ENCODE data around the gene SSBP2. TPM values are rescaled to one million over a fixed set of nuclear protein-coding genes. Genes with fewer than 3 reads are reported as not detected.

The SSBP2 gene
- total RNA-seq, 1 donor from 2014 or later = 47.9 TPM

- no peak for TF ChIP-seq CTCF (IDR thresholded peaks at IDR 0.05)
- Mint-ChIP-seq H3K4me1 (ENCODE audit: low read depth) (peaks cover 36% of the 10 kb centered on the region), H3K9me3 (ENCODE audit: low read depth) (no peaks in the 10 kb centered on the region), H3K27me3 (ENCODE audit: low read depth) (no peaks in the 10 kb centered on the region), H3K27ac (ENCODE audit: unreplicated experiment) (no peak overlapping the region), H3K36me3 (ENCODE audit: low read depth) (no peaks in the 10 kb centered on the region), H3K4me3 (ENCODE audit: unreplicated experiment) (no peak overlapping the region)
- DNase-seq (ENCODE audit: low spot score) = no peak
These were observed 32.5 kb upstream of the SSBP2 start for GRCh38 chr5:81783401-81783800.

GRCh38 chr5:81782811-81783210 is 31.9 kb upstream of the SSBP2 start:
- no peak for DNase-seq (ENCODE audit: low spot score)

GRCh38 chr5:81779916-81780266 is 29.0 kb upstream of the SSBP2 start:
- Mint-ChIP-seq H3K4me3 (ENCODE audit: unreplicated experiment) (no peak overlapping the region), H3K27ac (ENCODE audit: unreplicated experiment) (peak overlapping the region; percentile 91), H3K36me3 (ENCODE audit: low read depth) (no peaks in the 10 kb centered on the region), H3K9me3 (ENCODE audit: low read depth) (no peaks in the 10 kb centered on the region), H3K27me3 (ENCODE audit: low read depth) (no peaks in the 10 kb centered on the region), H3K4me1 (ENCODE audit: low read depth) (peaks cover 24% of the 10 kb centered on the region)
- no peak for TF ChIP-seq CTCF (IDR thresholded peaks at IDR 0.05)
- DNase-seq (ENCODE audit: low spot score) = no peak

More at GRCh38 chr5:81782811-81783210, 31.9 kb upstream of the SSBP2 start:
- Mint-ChIP-seq H3K4me1 (ENCODE audit: low read depth) (peaks cover 35% of the 10 kb centered on the region), H3K27ac (ENCODE audit: unreplicated experiment) (no peak overlapping the region), H3K9me3 (ENCODE audit: low read depth) (no peaks in the 10 kb centered on the region), H3K27me3 (ENCODE audit: low read depth) (no peaks in the 10 kb centered on the region), H3K4me3 (ENCODE audit: unreplicated experiment) (no peak overlapping the region), H3K36me3 (ENCODE audit: low read depth) (no peaks in the 10 kb centered on the region)
- TF ChIP-seq CTCF (IDR thresholded peaks at IDR 0.05) = no peak

GRCh38 chr5:81779125-81779915 is 28.4 kb upstream of the SSBP2 start:
- Mint-ChIP-seq H3K9me3 (ENCODE audit: low read depth) (no peaks in the 10 kb centered on the region), H3K27me3 (ENCODE audit: low read depth) (no peaks in the 10 kb centered on the region), H3K36me3 (ENCODE audit: low read depth) (no peaks in the 10 kb centered on the region), H3K27ac (ENCODE audit: unreplicated experiment) (peak overlapping the region; percentile 91), H3K4me1 (ENCODE audit: low read depth) (peaks cover 24% of the 10 kb centered on the region), H3K4me3 (ENCODE audit: unreplicated experiment) (peak overlapping the region; percentile 58)
- no peak for DNase-seq (ENCODE audit: low spot score)
- TF ChIP-seq CTCF (IDR thresholded peaks at IDR 0.05) = no peak

GRCh38 chr5:81778642-81779041 is 27.7 kb upstream of the SSBP2 start:
- no peak for TF ChIP-seq CTCF (IDR thresholded peaks at IDR 0.05)

More at GRCh38 chr5:81778642-81779041, 27.7 kb upstream of the SSBP2 start:
- Mint-ChIP-seq H3K9me3 (ENCODE audit: low read depth) (no peaks in the 10 kb centered on the region), H3K4me3 (ENCODE audit: unreplicated experiment) (peak overlapping the region; percentile 58), H3K36me3 (ENCODE audit: low read depth) (no peaks in the 10 kb centered on the region), H3K27ac (ENCODE audit: unreplicated experiment) (peak overlapping the region; percentile 91), H3K27me3 (ENCODE audit: low read depth) (no peaks in the 10 kb centered on the region), H3K4me1 (ENCODE audit: low read depth) (peaks cover 31% of the 10 kb centered on the region)
- no peak for DNase-seq (ENCODE audit: low spot score)

Measured in chondrocyte (in vitro differentiated cells).